Psoas muscle (tissue), 8 donors: ENCODE measurements around the gene ALK. TPM values are rescaled to one million over a fixed set of nuclear protein-coding genes. Genes with fewer than 3 reads are reported as not detected.

Experiments
- ATAC-seq, 4 donors: fragments of 200-7000 bp; cut with Tn5 transposase; one replicate each; pipeline ENCODE4 v1.9.1; 2020; ENCODE audit warnings: moderate library complexity in 3 of 4, mild to moderate bottlenecking in 2 of 4
- DNase-seq, 2 donors: peaks; one replicate each; pipeline ENCODE4 v3.0.0-alpha.2; 2020
- H3K27ac ChIP-seq: fragments of 200-600 bp; one replicate; pipeline ENCODE4 v1.8.0; 2022
- H3K27me3 ChIP-seq, 3 donors: fragments of 200-600 bp in 1 of 3; one replicate each; pipeline versions ENCODE4 v1.6.1 to v1.8.0; 2013 to 2022; ENCODE audit warnings: low read length in 2 of 3, mild to moderate bottlenecking in 2 of 3, moderate library complexity in 1 of 3; ENCODE audit not compliant: insufficient read depth in 3 of 3
- H3K36me3 ChIP-seq, 2 donors: fragments of 200-600 bp in 1 of 2; one replicate each; pipeline versions ENCODE4 v1.6.1 to v1.8.0; 2013 to 2022; ENCODE audit warnings: low read depth in 1 of 2, mild to moderate bottlenecking in 1 of 2, moderate library complexity in 1 of 2; ENCODE audit not compliant: insufficient read depth in 1 of 2
- H3K4me1 ChIP-seq: fragments of 200-600 bp; one replicate; pipeline ENCODE4 v1.8.0; 2022
- H3K4me3 ChIP-seq: fragments of 200-600 bp; one replicate; pipeline ENCODE4 v1.8.0; 2022; ENCODE audit warnings: mild to moderate bottlenecking
- H3K9me3 ChIP-seq: fragments of 200-600 bp; one replicate; pipeline ENCODE4 v1.8.0; 2022
- CTCF ChIP-seq: fragments of 200-600 bp; IDR thresholded peaks from one replicate; pipeline ENCODE4 v1.8.0; 2022; ENCODE audit warnings: antibody characterized with exemption
- WGBS, 3 donors: extraction: QIAGEN DNeasy Blood & Tissue Kit; methylation state at CpG; one replicate each; pipeline versions ENCODE4 v1.1.6 to v1.1.7; 2013; 5-methylcytosine and 5-hydroxymethylcytosine counted together
- intact Hi-C, 2 donors: fragments of 100-400 bp; cut with DNase I; formaldehyde crosslinking; loops; one replicate each; pipeline versions ENCODE4 v1.11.0 to v1.14.2; 2022
- polyA plus RNA-seq, 3 donors: library from polyadenylated mRNA; stranded (reverse); fragments of 200-250 nt; gene quantifications; one replicate each; pipeline ENCODE4 v1.2.3, GENCODE V29; 2013
- total RNA-seq, 4 donors: library from RNA; stranded (reverse); fragmentation: NEBNext Ultra II Directional in 2 of 4; extraction: Animal tissue kit (Norgen Biotek cat#: 25700) in 2 of 4; gene quantifications; one replicate each; pipeline versions ENCODE4 v1.2.1 to v1.2.4, GENCODE V29; 2021 to 2023
- donor health status: healthy with polysubstance abuse.
- donor health status: DM: no; HTN: no; CAD: no; lungs with moderate emphysema.
- donor health status: Bipolar disorder and iron deficiency.
- donor health status: healthy.
- donor health status: DM: yes; HTN: yes; CAD: no.
- donor health status: DM: no; HTN: no; CAD: no.
- donor health status: DM: no; HTN: no; CAD: no.
- donor health status: DM: yes; HTN: yes; CAD: no.

The ALK gene
- total and polyA plus RNA-seq, 7 donors: 0.03 to 0.32 (median 0.08) TPM; not detected in 2

- no peak overlapping the region for H3K27ac ChIP-seq
- H3K27me3 ChIP-seq: peaks cover 0 to 13% (median 6%) of the 10 kb centered on the region in 3 donors
- intact Hi-C loops: no loop called here
- no peak for ATAC-seq
- TF ChIP-seq CTCF: no peak
- no peak overlapping the region for H3K4me3 ChIP-seq
- 81 to 92% (median 91%) methylated on average over 4 of the region's 4 CpGs for WGBS, 3 donors
- DNase-seq: no peak
- H3K4me1 ChIP-seq: no peaks in the 10 kb centered on the region
- no peaks in the 10 kb centered on the region for H3K36me3 ChIP-seq
- H3K9me3 ChIP-seq: no peaks in the 10 kb centered on the region
These were observed 646.2 kb downstream of the ALK start for GRCh38 chr2:29275186-29275585.

DNA sequence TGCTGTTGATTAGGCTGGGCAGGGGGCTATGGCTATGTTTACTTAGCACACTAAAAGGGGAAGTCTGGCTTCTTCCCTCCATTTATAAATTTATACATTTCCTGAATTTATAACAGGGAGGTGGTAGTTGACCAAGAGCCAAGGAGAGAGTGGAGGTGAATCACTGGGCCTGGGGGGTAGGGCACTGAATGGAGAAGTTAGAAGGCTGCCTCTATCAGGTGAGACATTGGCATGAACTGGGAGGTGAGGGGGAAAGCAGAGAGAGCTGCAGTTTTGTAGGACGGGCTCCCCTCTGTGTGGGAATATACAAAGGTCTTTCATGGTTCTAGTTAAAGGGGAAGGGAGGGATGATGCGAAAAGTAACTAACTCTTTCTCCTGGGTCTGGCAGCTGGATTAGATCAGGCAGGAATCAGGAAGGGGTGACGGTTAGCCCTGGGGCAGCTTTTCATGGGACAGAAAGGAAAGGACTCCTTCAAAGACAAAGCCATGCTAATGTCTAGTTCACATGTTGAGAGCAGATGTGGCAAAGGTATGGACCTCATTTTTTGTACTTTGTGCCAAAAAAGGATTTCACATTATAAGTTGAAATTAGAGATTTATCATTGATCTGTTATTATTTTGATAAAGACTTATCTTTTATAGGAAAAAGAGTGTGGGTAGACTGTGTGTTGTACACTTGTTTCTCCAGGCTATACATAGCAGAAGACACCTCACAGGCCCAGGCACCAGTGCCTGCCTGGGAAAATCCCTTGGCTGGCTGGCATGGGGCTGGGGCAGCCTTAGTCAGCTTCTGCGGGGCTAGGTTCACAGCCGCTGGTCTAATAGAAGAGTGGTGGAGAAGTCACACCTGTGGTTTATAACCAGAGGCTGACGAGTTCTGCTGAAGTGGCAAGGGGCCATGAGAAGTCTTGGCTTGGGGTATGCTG lies 647.4 kb downstream of the ALK start:
- Histone ChIP-seq H3K4me1 (no peaks in the 10 kb centered on the region), H3K36me3 (no peaks in the 10 kb centered on the region), H3K4me3 (no peak overlapping the region), H3K27ac (no peak overlapping the region), H3K9me3 (no peaks in the 10 kb centered on the region), H3K27me3 (peaks cover 0 to 12% (median 2%) of the 10 kb centered on the region in 3 donors)
- ATAC-seq (no peak), DNase-seq (no peak)
- intact Hi-C loops: no loop called here
- WGBS, 3 donors: 64 to 72% (median 71%) methylated on average over 6 of the region's 6 CpGs
- no peak for TF ChIP-seq CTCF

- no peak for TF ChIP-seq CTCF
- Histone ChIP-seq H3K27ac (no peak overlapping the region), H3K9me3 (no peaks in the 10 kb centered on the region), H3K27me3 (peaks cover 0 to 12% (median 2%) of the 10 kb centered on the region in 3 donors), H3K36me3 (no peaks in the 10 kb centered on the region), H3K4me1 (no peaks in the 10 kb centered on the region), H3K4me3 (no peak overlapping the region)
- 73 to 76% (median 76%) methylated on average over 6 of the region's 6 CpGs for WGBS, 3 donors
- intact Hi-C loops: no loop called here
- ATAC-seq: no peak
- DNase-seq: no peak
These were observed 648.2 kb downstream of the ALK start for GRCh38 chr2:29273004-29273684.

- Histone ChIP-seq H3K4me3 (no peak overlapping the region), H3K27me3 (peaks cover 0 to 5% (median 2%) of the 10 kb centered on the region in 3 donors), H3K36me3 (no peaks in the 10 kb centered on the region), H3K27ac (no peak overlapping the region), H3K9me3 (no peaks in the 10 kb centered on the region), H3K4me1 (no peaks in the 10 kb centered on the region)
- intact Hi-C loops: no loop called here
- ATAC-seq (no peak), DNase-seq (no peak)
- no peak for TF ChIP-seq CTCF
- WGBS, 3 donors: 87 to 89% (median 87%) methylated on average over 5 of the region's 5 CpGs
These were observed 649.1 kb downstream of the ALK start for GRCh38 chr2:29272311-29272710.
